LNCaP clone FGC (cell line): ENCODE measurements around the gene EXOSC10.

Source experiments
- DNase-seq: peaks from one replicate; pipeline ENCODE4 v3.0.0-alpha.2; 2011; ENCODE audit warnings: low read depth
- H3K4me3 ChIP-seq: 2 replicates; pipeline ENCODE4 v1.5.1; 2011; ENCODE audit warnings: mild to moderate bottlenecking, low read depth, low read length, control low read depth
- TF ChIP-seq, protein P1 (sequence below): IDR thresholded peaks from 2 replicates; pipeline ENCODE4 v1.5.1; 2012; ENCODE audit warnings: mild to moderate bottlenecking; ENCODE audit not compliant: control insufficient read depth, insufficient read depth; ENCODE audit errors: extremely low read depth

The EXOSC10 gene

DNA sequence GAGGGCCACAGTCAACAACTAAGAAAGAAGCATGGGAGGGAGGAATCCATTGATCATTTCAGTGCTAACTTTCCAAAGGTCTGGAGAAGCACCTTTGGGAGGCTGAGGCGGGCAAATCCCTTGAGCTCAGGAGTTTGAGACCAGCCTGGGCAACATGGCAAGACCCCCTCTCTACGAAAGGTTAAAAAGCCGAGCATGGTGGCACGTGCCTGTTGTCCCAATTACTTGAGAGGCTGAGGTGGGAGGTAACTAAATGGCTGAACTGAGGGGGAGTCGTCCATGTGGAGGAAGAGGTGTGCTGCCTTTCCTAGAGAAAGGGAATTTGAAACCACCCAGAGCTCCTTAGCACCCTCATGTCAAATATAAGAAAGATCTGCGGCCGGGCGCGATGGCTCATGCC lies 68.8 kb downstream of the EXOSC10 start:
- no peak overlapping the region for H3K4me3 ChIP-seq
- no peak for DNase-seq
- TF ChIP-seq, protein P1, sequence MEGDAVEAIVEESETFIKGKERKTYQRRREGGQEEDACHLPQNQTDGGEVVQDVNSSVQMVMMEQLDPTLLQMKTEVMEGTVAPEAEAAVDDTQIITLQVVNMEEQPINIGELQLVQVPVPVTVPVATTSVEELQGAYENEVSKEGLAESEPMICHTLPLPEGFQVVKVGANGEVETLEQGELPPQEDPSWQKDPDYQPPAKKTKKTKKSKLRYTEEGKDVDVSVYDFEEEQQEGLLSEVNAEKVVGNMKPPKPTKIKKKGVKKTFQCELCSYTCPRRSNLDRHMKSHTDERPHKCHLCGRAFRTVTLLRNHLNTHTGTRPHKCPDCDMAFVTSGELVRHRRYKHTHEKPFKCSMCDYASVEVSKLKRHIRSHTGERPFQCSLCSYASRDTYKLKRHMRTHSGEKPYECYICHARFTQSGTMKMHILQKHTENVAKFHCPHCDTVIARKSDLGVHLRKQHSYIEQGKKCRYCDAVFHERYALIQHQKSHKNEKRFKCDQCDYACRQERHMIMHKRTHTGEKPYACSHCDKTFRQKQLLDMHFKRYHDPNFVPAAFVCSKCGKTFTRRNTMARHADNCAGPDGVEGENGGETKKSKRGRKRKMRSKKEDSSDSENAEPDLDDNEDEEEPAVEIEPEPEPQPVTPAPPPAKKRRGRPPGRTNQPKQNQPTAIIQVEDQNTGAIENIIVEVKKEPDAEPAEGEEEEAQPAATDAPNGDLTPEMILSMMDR = no peak

DNA sequence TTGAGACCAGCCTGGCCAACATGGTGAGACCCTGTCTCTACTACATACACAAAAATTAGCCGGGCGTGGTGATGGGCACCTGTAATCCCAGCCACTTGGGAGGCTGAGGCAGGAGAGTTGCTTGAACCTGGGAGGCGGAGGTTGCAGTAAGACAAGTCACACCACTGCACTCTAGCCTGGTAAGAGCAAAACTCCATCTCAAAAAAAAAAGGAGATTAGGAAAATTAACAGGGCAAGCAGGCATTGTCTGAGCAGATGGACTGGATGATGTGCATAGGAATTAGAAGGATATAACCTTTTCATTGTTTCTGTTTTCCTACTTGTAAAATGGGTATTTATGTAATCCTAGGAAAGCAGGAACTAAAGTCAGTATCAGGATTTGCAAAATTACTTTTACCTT lies 71.7 kb downstream of the EXOSC10 start:
- no peak for DNase-seq
- H3K4me3 ChIP-seq = no peak overlapping the region
- TF ChIP-seq, protein P1 = no peak

DNA sequence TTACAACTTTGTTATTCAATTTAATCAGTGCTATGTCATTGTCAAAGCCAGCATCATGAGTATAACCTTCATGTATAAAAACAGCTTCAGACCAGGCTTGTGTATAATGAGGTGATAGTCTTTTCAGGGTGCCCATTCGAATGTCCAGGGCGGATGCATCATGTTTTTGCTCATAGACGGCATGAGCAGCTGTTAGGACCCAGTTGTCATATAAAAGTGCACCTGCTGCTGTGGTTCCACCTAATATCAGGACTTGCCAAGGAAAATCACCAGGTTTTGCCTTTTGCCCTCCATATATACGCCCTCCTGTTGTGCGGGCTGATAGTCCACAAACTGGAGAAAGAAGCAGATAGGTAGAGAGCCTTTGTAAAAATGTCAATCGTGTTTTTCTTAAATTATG lies 72.4 kb downstream of the EXOSC10 start:
- TF ChIP-seq, protein P1 = no peak
- H3K4me3 ChIP-seq = no peak overlapping the region
- no peak for DNase-seq

DNA sequence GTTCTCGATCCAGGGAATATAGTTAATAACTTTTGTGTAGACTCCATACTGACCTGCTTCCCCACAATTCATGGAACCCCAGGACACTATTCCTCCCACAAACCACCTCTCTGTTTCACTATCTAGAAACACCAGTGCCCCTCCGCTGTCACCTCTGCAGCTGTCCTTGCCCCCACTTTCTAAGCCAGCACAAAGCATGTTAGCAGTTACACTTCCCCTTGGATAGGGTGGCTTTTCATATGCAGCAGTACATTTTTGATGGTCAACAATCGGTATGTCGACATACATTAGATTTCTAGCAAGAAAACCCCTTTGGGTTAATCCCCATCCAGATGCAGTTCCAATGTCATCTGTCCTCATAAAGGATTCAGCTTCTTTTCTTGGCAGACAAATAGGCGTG lies 72.8 kb downstream of the EXOSC10 start:
- TF ChIP-seq, protein P1 = no peak
- DNase-seq = no peak
- no peak overlapping the region for H3K4me3 ChIP-seq

DNA sequence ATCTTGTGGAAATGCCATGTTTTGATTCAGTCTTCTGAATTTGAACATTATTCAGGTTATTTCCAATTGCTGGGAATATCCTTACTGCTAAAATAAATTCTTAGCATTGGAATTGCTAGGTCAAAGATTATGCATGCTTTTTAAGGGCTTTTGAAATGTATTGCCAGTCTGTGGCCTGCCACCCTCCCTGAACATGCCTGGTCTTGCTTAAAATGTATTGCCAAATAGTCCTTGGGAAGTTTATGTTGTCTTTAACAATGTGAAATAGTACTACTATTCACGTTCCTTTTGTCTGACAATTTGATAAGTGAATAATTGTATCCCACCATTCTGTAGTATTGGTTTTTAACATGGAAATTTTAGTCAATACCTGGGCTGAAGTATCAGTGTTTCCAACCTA lies 73.6 kb downstream of the EXOSC10 start:
- TF ChIP-seq, protein P1 = no peak
- H3K4me3 ChIP-seq = no peak overlapping the region
- no peak for DNase-seq

DNA sequence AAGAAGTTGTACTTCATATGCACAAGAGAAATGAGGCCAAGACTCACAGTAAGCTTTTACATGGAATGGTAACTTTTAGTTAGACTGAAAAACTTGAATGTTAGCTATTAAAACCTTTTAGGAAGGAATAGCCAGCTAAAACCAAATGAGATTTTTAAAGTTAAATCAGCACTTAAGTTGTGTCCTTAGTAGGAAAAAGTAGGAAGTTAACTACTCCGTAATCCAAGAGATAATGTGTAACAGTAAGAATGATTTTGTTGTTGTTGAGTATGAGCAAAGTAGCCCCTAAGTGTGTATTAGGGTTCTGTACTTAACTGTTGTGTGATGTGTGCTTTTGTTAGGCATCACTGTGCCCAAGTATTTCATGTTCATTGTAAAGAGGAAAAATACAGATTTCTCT lies 74.1 kb downstream of the EXOSC10 start:
- TF ChIP-seq, protein P1 = no peak
- DNase-seq = no peak
- H3K4me3 ChIP-seq = no peak overlapping the region

DNA sequence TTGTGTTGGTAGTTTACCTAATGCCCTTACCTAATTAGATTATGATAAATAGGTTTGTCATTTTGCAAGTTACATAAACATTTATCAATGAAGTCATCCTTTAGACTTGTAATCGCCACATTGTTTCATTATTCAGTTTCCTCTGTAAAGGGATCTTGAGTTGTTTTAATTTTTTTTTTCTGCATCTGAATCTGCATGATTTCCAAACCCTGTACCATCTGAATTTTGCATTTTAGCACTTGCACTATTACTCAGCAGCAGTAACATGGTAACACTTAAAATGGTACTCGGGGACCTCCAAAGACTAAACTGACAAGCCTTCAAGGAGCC lies 74.8 kb downstream of the EXOSC10 start:
- H3K4me3 ChIP-seq = no peak overlapping the region
- TF ChIP-seq, protein P1 = no peak
- no peak for DNase-seq
